Peyer's patch (tissue), 4 donors: ENCODE measurements around the gene PIP5K1B. TPM values are rescaled to one million over a fixed set of nuclear protein-coding genes. Genes with fewer than 3 reads are reported as not detected.
A peak's percentile ranks its signal among the peaks of the same experiment; 100 is the strongest.
"Not testable (repeated sequence)": the region's sequence is repeated elsewhere in the genome, so short reads cannot be mapped to it uniquely, and the experiment has no call there.

Experiments
- DNase-seq, 3 donors: peaks; one replicate each; pipeline ENCODE4 v3.0.0-alpha.2; 2017 to 2019
- H3K27ac ChIP-seq, 4 donors: fragments of 200-600 bp; sonication (generic); one replicate each; pipeline ENCODE4 v1.5.1; 2016 to 2019
- H3K27me3 ChIP-seq, 2 donors: fragments of 200-600 bp; sonication (generic); one replicate each; pipeline ENCODE4 v1.5.1; 2019
- H3K36me3 ChIP-seq, 3 donors: fragments of 200-600 bp; sonication (generic); one replicate each; pipeline ENCODE4 v1.5.1; 2016 to 2019
- H3K4me1 ChIP-seq, 4 donors: fragments of 200-600 bp; sonication (generic); one replicate each; pipeline ENCODE4 v1.5.1; 2016 to 2019
- H3K4me3 ChIP-seq, 4 donors: fragments of 200-600 bp; sonication (generic); 1 replicate in 3 of 4; 2 replicates in 1 of 4; pipeline ENCODE4 v1.5.1; 2016 to 2019; ENCODE audit warnings: mild to moderate bottlenecking in 1 of 4
- H3K9me3 ChIP-seq, 4 donors: fragments of 200-600 bp; sonication (generic); one replicate each; pipeline ENCODE4 v1.5.1; 2016 to 2019; ENCODE audit warnings: mild to moderate bottlenecking in 1 of 4
- CTCF ChIP-seq, 6 experiments: fragments of 450-650 bp in 4 of 6; fragments of 200-600 bp in 2 of 6; sonication (generic) in 1 of 6; IDR thresholded peaks; one replicate each; pipeline ENCODE4 v1.5.1; 2017 to 2019; ENCODE audit warnings: antibody characterized with exemption in 6 of 6, mild to moderate bottlenecking in 3 of 6, moderate library complexity in 1 of 6
- POLR2A ChIP-seq, 2 donors: fragments of 450-650 bp; IDR thresholded peaks; one replicate each; pipeline ENCODE4 v1.5.1; 2017; ENCODE audit warnings: antibody characterized with exemption in 2 of 2, mild to moderate bottlenecking in 2 of 2, moderate library complexity in 2 of 2
- total RNA-seq, 4 donors: library from RNA; depleted of rRNA; stranded (reverse); fragments of >200 nt; gene quantifications; one replicate each; pipeline ENCODE4 v1.1.0, GENCODE V29; 2016

Gene PIP5K1B
- total RNA-seq, 4 donors from 2014 or later: 15.7 to 60.1 (median 54.4) TPM

GRCh38 chr9:68983522-68984424 is 278.7 kb downstream of the PIP5K1B start:
- TF ChIP-seq CTCF (IDR thresholded peaks at IDR 0.05) (no peak), POLR2A (IDR thresholded peaks at IDR 0.05) (no peak)
- DNase-seq: no peak
- H3K36me3 ChIP-seq: no peaks in the 10 kb centered on the region
- H3K27me3 ChIP-seq: no peaks in the 10 kb centered on the region
- H3K9me3 ChIP-seq: no peaks in the 10 kb centered on the region
- no peak overlapping the region for H3K27ac ChIP-seq
- no peak overlapping the region for H3K4me3 ChIP-seq
- peaks cover 0 to 14% (median 4%) of the 10 kb centered on the region in 4 donors for H3K4me1 ChIP-seq

- H3K9me3 ChIP-seq: not testable (repeated sequence)
These were observed 281.9 kb downstream of the PIP5K1B start for GRCh38 chr9:68986949-68987348.

GRCh38 chr9:68991457-68991856 is 286.4 kb downstream of the PIP5K1B start:
- H3K9me3 ChIP-seq: no peaks in the 10 kb centered on the region
- TF ChIP-seq CTCF (IDR thresholded peaks at IDR 0.05): no peak
- no peak for TF ChIP-seq POLR2A (IDR thresholded peaks at IDR 0.05)

More at GRCh38 chr9:68986949-68987348, 281.9 kb downstream of the PIP5K1B start:
- DNase-seq, H3K27ac ChIP-seq, H3K4me3 ChIP-seq, H3K4me1 ChIP-seq, H3K27me3 ChIP-seq, H3K36me3 ChIP-seq: not testable (repeated sequence)

GRCh38 chr9:68995776-68996175 is 290.7 kb downstream of the PIP5K1B start:
- no peaks in the 10 kb centered on the region for H3K27me3 ChIP-seq
- no peak overlapping the region for H3K4me3 ChIP-seq
- no peaks in the 10 kb centered on the region for H3K9me3 ChIP-seq
- no peaks in the 10 kb centered on the region for H3K4me1 ChIP-seq
- no peak for TF ChIP-seq POLR2A (IDR thresholded peaks at IDR 0.05)
- TF ChIP-seq CTCF (IDR thresholded peaks at IDR 0.05): no peak
- DNase-seq: no peak
- H3K27ac ChIP-seq: peak overlapping the region in 1 of 4 donors; percentile 3
- H3K36me3 ChIP-seq: peaks cover 0 to 7% (median 0%) of the 10 kb centered on the region in 3 donors

More at GRCh38 chr9:68991457-68991856, 286.4 kb downstream of the PIP5K1B start:
- H3K27me3 ChIP-seq: no peaks in the 10 kb centered on the region
- no peak overlapping the region for H3K4me3 ChIP-seq
- H3K4me1 ChIP-seq: no peaks in the 10 kb centered on the region
- no peak overlapping the region for H3K27ac ChIP-seq
- no peak for DNase-seq
- H3K36me3 ChIP-seq: peaks cover 0 to 7% (median 0%) of the 10 kb centered on the region in 3 donors

GRCh38 chr9:68996462-68996861 is 291.4 kb downstream of the PIP5K1B start:
- no peak overlapping the region for H3K4me3 ChIP-seq
- H3K4me1 ChIP-seq: no peaks in the 10 kb centered on the region
- TF ChIP-seq POLR2A (IDR thresholded peaks at IDR 0.05): no peak
- no peak for TF ChIP-seq CTCF (IDR thresholded peaks at IDR 0.05)
- no peaks in the 10 kb centered on the region for H3K27me3 ChIP-seq
- no peaks in the 10 kb centered on the region for H3K9me3 ChIP-seq
- peak overlapping the region in 1 of 4 donors; percentile 3 for H3K27ac ChIP-seq
- DNase-seq: no peak
- H3K36me3 ChIP-seq: peaks cover 0 to under 1% (median 0%) of the 10 kb centered on the region in 3 donors

GRCh38 chr9:68997666-68998065 is 292.6 kb downstream of the PIP5K1B start:
- Histone ChIP-seq H3K9me3 (no peaks in the 10 kb centered on the region), H3K4me3 (no peak overlapping the region)

More at GRCh38 chr9:68997666-68998065, 292.6 kb downstream of the PIP5K1B start:
- DNase-seq: no peak
- H3K36me3 ChIP-seq: no peaks in the 10 kb centered on the region
- H3K27ac ChIP-seq: no peak overlapping the region
- H3K27me3 ChIP-seq: no peaks in the 10 kb centered on the region
- no peaks in the 10 kb centered on the region for H3K4me1 ChIP-seq
- TF ChIP-seq CTCF (IDR thresholded peaks at IDR 0.05) (no peak), POLR2A (IDR thresholded peaks at IDR 0.05) (no peak)
